Measurements from ENCODE around the gene CACNA1G.

CACNA1G gene

GRCh38 chr17:50675190-50675589, 114.7 kb downstream of the CACNA1G start:
- no peak for TF ChIP-seq FOXP2 (optimal IDR thresholded peaks at IDR 0.05; ENCODE audit: borderline replicate concordance, extremely low read depth, extremely low read length, insufficient read depth)
- TF ChIP-seq SIN3A (IDR thresholded peaks at IDR 0.05; ENCODE audit: borderline replicate concordance, insufficient read depth, low read length), result no peak
- TF ChIP-seq TAF1 (IDR thresholded peaks at IDR 0.05; ENCODE audit: borderline replicate concordance, insufficient read depth, low read length), result no peak
- no peak for TF ChIP-seq REST (IDR thresholded peaks at IDR 0.05; ENCODE audit: insufficient read depth in 1 of 2, low read depth in 2 of 2, low read length in 2 of 2)

GRCh38 chr17:50675627-50676026, 115.1 kb downstream of the CACNA1G start:
- TF ChIP-seq TAF1 (IDR thresholded peaks at IDR 0.05; ENCODE audit: borderline replicate concordance, insufficient read depth, low read length), result no peak
- no peak for TF ChIP-seq REST (IDR thresholded peaks at IDR 0.05; ENCODE audit: insufficient read depth in 1 of 2, low read depth in 2 of 2, low read length in 2 of 2)
- no peak for TF ChIP-seq FOXP2 (optimal IDR thresholded peaks at IDR 0.05; ENCODE audit: borderline replicate concordance, extremely low read depth, extremely low read length, insufficient read depth)
- TF ChIP-seq SIN3A (IDR thresholded peaks at IDR 0.05; ENCODE audit: borderline replicate concordance, insufficient read depth, low read length), result no peak
- no peak for TF ChIP-seq POLR2AphosphoS5 (IDR thresholded peaks at IDR 0.05; ENCODE audit: low read depth, low read length)

- no peak for TF ChIP-seq FOXP2 (optimal IDR thresholded peaks at IDR 0.05; ENCODE audit: borderline replicate concordance, extremely low read depth, extremely low read length, insufficient read depth)
- no peak for TF ChIP-seq POLR2AphosphoS5 (IDR thresholded peaks at IDR 0.05; ENCODE audit: low read depth, low read length)
- no peak for TF ChIP-seq SIN3A (IDR thresholded peaks at IDR 0.05; ENCODE audit: borderline replicate concordance, insufficient read depth, low read length)
- no peak for TF ChIP-seq TAF1 (IDR thresholded peaks at IDR 0.05; ENCODE audit: borderline replicate concordance, insufficient read depth, low read length)
- TF ChIP-seq REST (IDR thresholded peaks at IDR 0.05; ENCODE audit: insufficient read depth in 1 of 2, low read depth in 2 of 2, low read length in 2 of 2), result no peak
Observed at GRCh38 chr17:50676065-50676975, 115.8 kb downstream of the CACNA1G start.

Data from PFSK-1 (cell line).